Duodenal mucosa (tissue), 2 donors: ENCODE data around the gene PI3.

ENCODE experiments used
- H3K27ac ChIP-seq: one replicate; pipeline ENCODE4 v1.7.0; 2013; ENCODE audit warnings: low read depth, low read length
- H3K27me3 ChIP-seq, 2 donors: one replicate each; pipeline ENCODE4 v1.7.0; 2013; ENCODE audit warnings: low read length in 2 of 2, control low read depth in 1 of 2; ENCODE audit not compliant: insufficient read depth in 2 of 2, control insufficient read depth in 1 of 2
- H3K36me3 ChIP-seq, 2 donors: one replicate each; pipeline ENCODE4 v1.7.0; 2013; ENCODE audit warnings: low read length in 2 of 2, control low read depth in 1 of 2; ENCODE audit not compliant: insufficient read depth in 2 of 2, control insufficient read depth in 1 of 2
- H3K4me1 ChIP-seq, 2 donors: one replicate each; pipeline ENCODE4 v1.7.0; 2013; ENCODE audit warnings: low read length in 2 of 2, control low read depth in 1 of 2; ENCODE audit not compliant: insufficient read depth in 2 of 2, control insufficient read depth in 1 of 2
- H3K4me3 ChIP-seq, 2 donors: one replicate each; pipeline ENCODE4 v1.7.0; 2013; ENCODE audit warnings: low read length in 2 of 2, low read depth in 1 of 2
- H3K9ac ChIP-seq, 2 donors: one replicate each; pipeline ENCODE4 v1.7.0; 2013; ENCODE audit warnings: low read length in 2 of 2, low read depth in 1 of 2
- H3K9me3 ChIP-seq, 2 donors: one replicate each; pipeline ENCODE4 v1.7.0; 2013; ENCODE audit warnings: low read length in 2 of 2, control low read depth in 1 of 2; ENCODE audit not compliant: control insufficient read depth in 1 of 2

PI3 gene

GRCh38 chr20:45212836-45213235, 38.1 kb downstream of the PI3 start:
- no peak overlapping the region for H3K27ac ChIP-seq
- H3K4me3 ChIP-seq, result no peak overlapping the region
- no peaks in the 10 kb centered on the region for H3K9me3 ChIP-seq
- no peak overlapping the region for H3K9ac ChIP-seq
- H3K27me3 ChIP-seq, result no peaks in the 10 kb centered on the region
- H3K4me1 ChIP-seq, result no peaks in the 10 kb centered on the region
- no peaks in the 10 kb centered on the region for H3K36me3 ChIP-seq

DNA sequence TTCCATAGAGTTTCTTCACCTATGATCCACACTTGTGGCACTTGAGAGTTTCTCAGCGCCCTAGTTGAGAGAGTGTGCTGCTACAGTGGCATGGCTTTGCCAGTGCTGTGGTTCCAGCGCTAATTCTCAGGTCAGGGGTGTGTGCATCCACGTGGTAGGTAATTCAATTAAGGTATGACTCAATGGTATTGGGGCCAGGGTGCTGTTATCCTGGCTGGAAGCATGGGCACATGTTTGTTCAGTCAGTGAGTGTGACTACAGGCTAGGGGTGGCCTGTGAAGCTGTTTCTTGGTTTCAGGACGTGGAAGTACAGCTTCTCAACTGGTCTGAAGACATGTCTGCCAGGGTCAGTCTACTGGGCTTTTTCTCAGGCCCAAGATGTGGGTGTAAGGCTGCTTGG, 43.4 kb downstream of the PI3 start:
- no peaks in the 10 kb centered on the region for H3K4me1 ChIP-seq
- H3K9ac ChIP-seq, result no peak overlapping the region
- H3K27ac ChIP-seq, result no peak overlapping the region
- H3K4me3 ChIP-seq, result no peak overlapping the region
- H3K36me3 ChIP-seq, result no peaks in the 10 kb centered on the region
- no peaks in the 10 kb centered on the region for H3K9me3 ChIP-seq
- peaks cover 0 to 6% of the 10 kb centered on the region in 2 donors for H3K27me3 ChIP-seq

DNA sequence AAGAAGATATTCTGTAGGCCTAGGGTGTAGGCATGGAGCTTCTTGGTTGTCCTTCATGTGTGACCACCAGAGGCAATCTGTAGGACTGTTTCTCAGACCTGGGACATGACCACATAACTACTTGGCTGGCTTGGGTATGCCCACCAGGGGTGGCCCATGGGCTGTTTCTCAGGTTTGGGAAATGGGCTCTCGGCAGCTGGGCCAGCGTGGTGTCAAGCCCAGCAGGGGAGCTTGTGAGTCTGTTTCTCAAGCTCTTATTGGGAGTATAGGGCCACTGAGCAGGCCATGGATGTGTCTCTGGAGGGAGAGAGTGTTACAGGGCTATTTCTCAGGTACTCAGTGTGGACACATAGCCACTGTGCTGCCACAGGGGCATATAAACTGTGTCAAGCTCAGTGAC, 43.9 kb downstream of the PI3 start:
- no peak overlapping the region for H3K27ac ChIP-seq

GRCh38 chr20:45221076-45221475, 46.4 kb downstream of the PI3 start, which contains the start of gene SEMG2:
Gene SEMG2 (plus strand): TSS chr20:45221373. CDS start chr20:45221390, 17 bp downstream.
- no peaks in the 10 kb centered on the region for H3K9me3 ChIP-seq
- peaks cover 3 to 6% of the 10 kb centered on the region in 2 donors for H3K27me3 ChIP-seq
- H3K4me1 ChIP-seq, result no peaks in the 10 kb centered on the region
- no peak within 1 kb of the TSS for H3K27ac ChIP-seq
- no peak within 1 kb of the TSS for H3K4me3 ChIP-seq
- H3K9ac ChIP-seq, result no peak within 1 kb of the TSS
- H3K36me3 ChIP-seq, result no peaks in the 10 kb centered on the region

More for the DNA sequence above, 43.9 kb downstream of the PI3 start:
- Histone ChIP-seq H3K9ac (no peak overlapping the region), H3K9me3 (no peaks in the 10 kb centered on the region), H3K27me3 (peaks cover 0 to 6% of the 10 kb centered on the region in 2 donors), H3K4me1 (no peaks in the 10 kb centered on the region), H3K4me3 (no peak overlapping the region), H3K36me3 (no peaks in the 10 kb centered on the region)

DNA sequence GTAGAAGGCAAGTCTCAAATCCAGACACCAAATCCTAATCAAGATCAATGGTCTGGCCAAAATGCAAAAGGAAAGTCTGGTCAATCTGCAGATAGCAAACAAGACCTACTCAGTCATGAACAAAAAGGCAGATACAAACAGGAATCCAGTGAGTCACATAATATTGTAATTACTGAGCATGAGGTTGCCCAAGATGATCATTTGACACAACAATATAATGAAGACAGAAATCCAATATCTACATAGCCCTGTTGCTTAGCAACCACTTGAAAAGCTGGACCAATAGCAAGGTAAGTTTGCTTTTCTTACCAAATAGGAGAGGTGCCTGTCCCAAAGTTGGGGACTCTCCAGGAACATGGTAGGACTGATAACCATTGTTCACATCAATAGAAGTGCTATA, 48.4 kb downstream of the PI3 start:
- no peaks in the 10 kb centered on the region for H3K4me1 ChIP-seq
- no peak overlapping the region for H3K27ac ChIP-seq

More for the DNA sequence above, 48.4 kb downstream of the PI3 start:
- Histone ChIP-seq H3K27me3 (peaks cover 3 to 6% of the 10 kb centered on the region in 2 donors), H3K9ac (no peak overlapping the region), H3K4me3 (no peak overlapping the region), H3K36me3 (no peaks in the 10 kb centered on the region), H3K9me3 (no peaks in the 10 kb centered on the region)
